GM18868 (cell line): Measurements from ENCODE around the gene CLNS1A.
"Not testable (repeated sequence)": the region's sequence is repeated elsewhere in the genome, so short reads cannot be mapped to it uniquely, and the experiment has no call there.

Source experiments
- ATAC-seq: cut with Tn5 transposase; IDR thresholded peaks from one replicate; pipeline ENCODE4 v1.9.1; 2021; ENCODE audit warnings: mild to moderate bottlenecking, moderate library complexity; ENCODE audit not compliant: unreplicated experiment

CLNS1A gene

GRCh38 chr11:77619576-77620198, 17.9 kb downstream of the CLNS1A start:
- ATAC-seq, result no peak

- ATAC-seq, result no peak
These were observed 19.7 kb downstream of the CLNS1A start for GRCh38 chr11:77617892-77618291.

- ATAC-seq, result no peak
These were observed 25.7 kb downstream of the CLNS1A start for GRCh38 chr11:77611921-77612320.

- ATAC-seq, result no peak
These were observed 28.4 kb downstream of the CLNS1A start for GRCh38 chr11:77609234-77609633.

GRCh38 chr11:77604281-77604680, 33.3 kb downstream of the CLNS1A start:
- no peak for ATAC-seq

GRCh38 chr11:77602381-77603088, 35.1 kb downstream of the CLNS1A start:
- no peak for ATAC-seq

- no peak for ATAC-seq
These were observed 39.4 kb downstream of the CLNS1A start for GRCh38 chr11:77598195-77598594.

- no peak for ATAC-seq
These were observed 41.0 kb downstream of the CLNS1A start for GRCh38 chr11:77596626-77597025.

- no peak for ATAC-seq
These were observed 43.7 kb downstream of the CLNS1A start for GRCh38 chr11:77593883-77594282.

- ATAC-seq, result no peak
These were observed 44.9 kb downstream of the CLNS1A start for GRCh38 chr11:77592727-77593126.

- ATAC-seq, result no peak
These were observed 47.3 kb downstream of the CLNS1A start for GRCh38 chr11:77590194-77590782.

- ATAC-seq, result peak; percentile 88
These were observed 47.9 kb downstream of the CLNS1A start, which contains the start of gene AQP11 for GRCh38 chr11:77589521-77590193. AQP11 (plus strand) TSS chr11:77589953; CDS start chr11:77589993, 40 bp downstream.

- peak; percentile 32 for ATAC-seq
These were observed 48.4 kb downstream of the CLNS1A start for GRCh38 chr11:77589181-77589520.

- no peak for ATAC-seq
These were observed 56.8 kb downstream of the CLNS1A start for GRCh38 chr11:77580712-77581337.

GRCh38 chr11:77575428-77575827, 62.2 kb downstream of the CLNS1A start:
- not testable (repeated sequence) for ATAC-seq

- ATAC-seq, result not testable (repeated sequence)
These were observed 66.7 kb downstream of the CLNS1A start for GRCh38 chr11:77570896-77571295.

GRCh38 chr11:77569676-77570070, 67.9 kb downstream of the CLNS1A start:
- ATAC-seq, result no peak

GRCh38 chr11:77568916-77569675, 68.5 kb downstream of the CLNS1A start:
- no peak for ATAC-seq

- ATAC-seq, result no peak
These were observed 69.3 kb downstream of the CLNS1A start for GRCh38 chr11:77568306-77568705.
